ENCODE measurements around the gene OR4D5.

Gene OR4D5

DNA sequence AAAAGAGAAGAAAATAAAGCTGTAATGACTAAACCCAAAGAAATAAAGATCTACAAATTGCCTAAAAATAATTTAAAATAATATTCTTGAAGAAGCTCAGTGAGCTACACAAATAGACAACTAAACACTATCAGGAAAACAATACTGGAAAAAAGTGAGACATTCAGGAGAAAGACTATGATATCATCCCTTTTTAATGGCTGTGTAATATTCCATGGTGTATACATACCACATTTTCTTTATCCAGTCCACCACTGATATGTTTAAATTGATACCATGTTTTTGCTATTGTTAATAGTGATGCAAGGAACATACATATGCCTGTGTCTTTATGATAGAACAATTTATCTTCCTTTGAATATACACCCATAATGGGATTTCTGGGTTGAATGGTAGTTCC, 17.3 kb downstream of the OR4D5 start:
- Histone ChIP-seq H2BK15ac (ENCODE audit: low read depth, poor library complexity, severe bottlenecking) (no peak overlapping the region), H3K27me3 (ENCODE audit: control insufficient read depth in 1 of 2, insufficient read depth in 1 of 2, low read length in 2 of 2) (no peaks in the 10 kb centered on the region), H3K9me3 (ENCODE audit: control insufficient read depth, low read length) (peaks cover 6% of the 10 kb centered on the region), H3K9ac (ENCODE audit: low read length) (no peak overlapping the region), H3K4me3 (ENCODE audit: insufficient read depth in 1 of 2, low read depth in 1 of 2, low read length in 2 of 2) (no peak overlapping the region), H2BK120ac (ENCODE audit: low read depth, low read length) (no peak overlapping the region), H3K4me1 (ENCODE audit: control insufficient read depth, insufficient read depth, low read depth, low read length) (no peaks in the 10 kb centered on the region), H3K4ac (ENCODE audit: low read depth in 1 of 2, low read length in 2 of 2) (no peak overlapping the region), H3K18ac (ENCODE audit: low read depth in 1 of 2, low read length in 2 of 2) (no peak overlapping the region), H3K79me1 (replicated peaks; ENCODE audit: low read length, poor library complexity, severe bottlenecking) (no peaks in the 10 kb centered on the region), H4K8ac (ENCODE audit: low read length) (no peak overlapping the region), H3K23ac (ENCODE audit: low read length in 2 of 2) (no peak overlapping the region), H2AFZ (ENCODE audit: low read depth, low read length) (no peak overlapping the region), H3K4me2 (ENCODE audit: low read length, poor library complexity, severe bottlenecking) (no peak overlapping the region), H3K36me3 (ENCODE audit: control insufficient read depth in 1 of 2, insufficient read depth in 2 of 2, low read depth in 1 of 2, low read length in 2 of 2) (no peaks in the 10 kb centered on the region), H3K14ac (ENCODE audit: low read length in 2 of 2) (no peak overlapping the region), H2BK5ac (ENCODE audit: low read depth, low read length, poor library complexity, severe bottlenecking) (no peak overlapping the region), H2AK5ac (ENCODE audit: low read length, severe bottlenecking) (no peak overlapping the region), H2BK12ac (ENCODE audit: low read length in 2 of 2) (no peak overlapping the region), H3K27ac (ENCODE audit: low read length, poor library complexity, severe bottlenecking) (no peak overlapping the region), H4K91ac (ENCODE audit: low read length) (no peak overlapping the region)
- no peak for DNase-seq

DNA sequence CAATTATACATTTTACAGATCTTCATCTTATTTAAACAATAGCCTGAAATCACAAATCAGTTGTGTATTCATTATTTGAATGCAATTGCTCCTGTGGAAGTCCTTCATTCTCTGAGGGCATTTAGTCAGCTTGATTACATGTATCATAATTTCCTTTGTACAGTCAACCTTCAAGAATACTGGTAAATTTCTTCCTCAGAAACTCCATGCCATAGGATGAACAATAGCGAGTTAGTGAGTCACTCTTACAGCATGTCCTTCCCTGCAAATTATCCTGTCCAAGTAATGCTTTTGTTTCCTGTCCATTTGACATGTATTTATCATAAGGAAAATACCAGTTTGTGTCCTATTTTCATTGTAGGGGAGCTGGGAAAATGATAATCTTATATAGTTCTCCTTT, 34.4 kb downstream of the OR4D5 start:
- WGBS: 11% methylated on average over 1 of the region's 1 CpG
- H3K27ac ChIP-seq (ENCODE audit: low read length, poor library complexity, severe bottlenecking): no peak overlapping the region
- H3K9me3 ChIP-seq (ENCODE audit: control insufficient read depth, low read length): peaks cover 11% of the 10 kb centered on the region
- H3K79me1 ChIP-seq (replicated peaks; ENCODE audit: low read length, poor library complexity, severe bottlenecking): no peaks in the 10 kb centered on the region
- no peak overlapping the region for H4K91ac ChIP-seq (ENCODE audit: low read length)
- no peak overlapping the region for H4K8ac ChIP-seq (ENCODE audit: low read length)
- no peak overlapping the region for H2BK12ac ChIP-seq (ENCODE audit: low read length in 2 of 2)
- H3K4me3 ChIP-seq (ENCODE audit: insufficient read depth in 1 of 2, low read depth in 1 of 2, low read length in 2 of 2): no peak overlapping the region
- no peak overlapping the region for H3K18ac ChIP-seq (ENCODE audit: low read depth in 1 of 2, low read length in 2 of 2)
- DNase-seq: peak; percentile 5
- no peaks in the 10 kb centered on the region for H3K4me1 ChIP-seq (ENCODE audit: control insufficient read depth, insufficient read depth, low read depth, low read length)
- no peak overlapping the region for H3K4ac ChIP-seq (ENCODE audit: low read depth in 1 of 2, low read length in 2 of 2)
- no peak overlapping the region for H2AFZ ChIP-seq (ENCODE audit: low read depth, low read length)
- H3K4me2 ChIP-seq (ENCODE audit: low read length, poor library complexity, severe bottlenecking): no peak overlapping the region
- no peak overlapping the region for H3K23ac ChIP-seq (ENCODE audit: low read length in 2 of 2)
- H2BK5ac ChIP-seq (ENCODE audit: low read depth, low read length, poor library complexity, severe bottlenecking): no peak overlapping the region
- no peaks in the 10 kb centered on the region for H3K27me3 ChIP-seq (ENCODE audit: control insufficient read depth in 1 of 2, insufficient read depth in 1 of 2, low read length in 2 of 2)
- H2BK15ac ChIP-seq (ENCODE audit: low read depth, poor library complexity, severe bottlenecking): no peak overlapping the region
- no peak overlapping the region for H3K14ac ChIP-seq (ENCODE audit: low read length in 2 of 2)
- no peak overlapping the region for H2BK120ac ChIP-seq (ENCODE audit: low read depth, low read length)
- H3K9ac ChIP-seq (ENCODE audit: low read length): no peak overlapping the region
- no peaks in the 10 kb centered on the region for H3K36me3 ChIP-seq (ENCODE audit: control insufficient read depth in 1 of 2, insufficient read depth in 2 of 2, low read depth in 1 of 2, low read length in 2 of 2)
- H2AK5ac ChIP-seq (ENCODE audit: low read length, severe bottlenecking): no peak overlapping the region

DNA sequence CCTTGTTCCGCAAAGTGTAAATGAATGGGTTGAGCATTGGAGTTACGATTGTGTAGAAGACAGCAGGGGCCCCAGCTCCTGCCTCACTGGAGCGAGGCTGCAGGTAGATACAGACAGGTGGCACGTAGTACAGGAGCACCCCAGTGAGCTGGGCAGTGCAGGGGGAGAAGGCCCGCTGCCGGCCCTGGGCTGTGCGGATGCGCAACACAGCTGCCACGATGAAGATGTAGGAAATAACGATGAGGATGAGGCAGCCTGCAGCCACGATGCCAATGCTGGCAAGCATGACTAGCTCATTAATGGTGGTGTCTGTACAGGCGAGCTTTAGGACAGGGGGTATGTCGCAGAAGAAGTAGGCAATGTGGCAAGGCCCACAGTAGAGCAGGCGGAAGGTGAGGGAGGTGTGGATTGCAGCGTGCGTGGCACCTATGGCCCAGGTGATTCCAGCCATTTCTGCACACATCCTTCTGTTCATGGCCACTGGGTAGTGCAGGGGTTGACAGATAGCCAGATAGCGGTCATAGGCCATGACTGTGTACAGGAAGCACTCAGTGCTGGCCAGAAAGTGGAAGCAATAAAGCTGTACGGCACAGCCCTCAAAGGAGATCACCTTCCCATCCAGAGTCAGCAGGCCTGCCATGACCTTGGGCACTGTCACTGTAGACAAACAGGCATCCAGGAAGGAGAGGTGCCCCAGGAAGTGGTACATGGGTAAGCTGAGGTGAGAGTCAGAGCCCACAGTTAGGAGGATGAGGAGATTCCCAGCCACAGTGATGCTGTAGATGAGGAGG, 37.5 kb downstream of the OR4D5 start:
- H3K18ac ChIP-seq (ENCODE audit: low read depth in 1 of 2, low read length in 2 of 2): no peak overlapping the region
- H3K9me3 ChIP-seq (ENCODE audit: control insufficient read depth, low read length): no peaks in the 10 kb centered on the region
- no peak overlapping the region for H2BK12ac ChIP-seq (ENCODE audit: low read length in 2 of 2)
- H2BK5ac ChIP-seq (ENCODE audit: low read depth, low read length, poor library complexity, severe bottlenecking): no peak overlapping the region
- DNase-seq: no peak
- no peak overlapping the region for H3K9ac ChIP-seq (ENCODE audit: low read length)
- no peak overlapping the region for H3K4me2 ChIP-seq (ENCODE audit: low read length, poor library complexity, severe bottlenecking)
- H3K23ac ChIP-seq (ENCODE audit: low read length in 2 of 2): no peak overlapping the region
- no peaks in the 10 kb centered on the region for H3K4me1 ChIP-seq (ENCODE audit: control insufficient read depth, insufficient read depth, low read depth, low read length)
- WGBS: 86% methylated on average over 18 of the region's 18 CpGs
- H3K4ac ChIP-seq (ENCODE audit: low read depth in 1 of 2, low read length in 2 of 2): no peak overlapping the region
- no peak overlapping the region for H3K27ac ChIP-seq (ENCODE audit: low read length, poor library complexity, severe bottlenecking)
- H3K4me3 ChIP-seq (ENCODE audit: insufficient read depth in 1 of 2, low read depth in 1 of 2, low read length in 2 of 2): no peak overlapping the region
- H3K14ac ChIP-seq (ENCODE audit: low read length in 2 of 2): peak overlapping the region in 1 of 2 experiments; percentile 22
- no peak overlapping the region for H2AK5ac ChIP-seq (ENCODE audit: low read length, severe bottlenecking)
- no peaks in the 10 kb centered on the region for H3K27me3 ChIP-seq (ENCODE audit: control insufficient read depth in 1 of 2, insufficient read depth in 1 of 2, low read length in 2 of 2)
- no peak overlapping the region for H2AFZ ChIP-seq (ENCODE audit: low read depth, low read length)
- H2BK120ac ChIP-seq (ENCODE audit: low read depth, low read length): no peak overlapping the region
- no peaks in the 10 kb centered on the region for H3K36me3 ChIP-seq (ENCODE audit: control insufficient read depth in 1 of 2, insufficient read depth in 2 of 2, low read depth in 1 of 2, low read length in 2 of 2)
- H2BK15ac ChIP-seq (ENCODE audit: low read depth, poor library complexity, severe bottlenecking): no peak overlapping the region
- H3K79me1 ChIP-seq (replicated peaks; ENCODE audit: low read length, poor library complexity, severe bottlenecking): no peaks in the 10 kb centered on the region
- no peak overlapping the region for H4K8ac ChIP-seq (ENCODE audit: low read length)
- no peak overlapping the region for H4K91ac ChIP-seq (ENCODE audit: low read length)

DNA sequence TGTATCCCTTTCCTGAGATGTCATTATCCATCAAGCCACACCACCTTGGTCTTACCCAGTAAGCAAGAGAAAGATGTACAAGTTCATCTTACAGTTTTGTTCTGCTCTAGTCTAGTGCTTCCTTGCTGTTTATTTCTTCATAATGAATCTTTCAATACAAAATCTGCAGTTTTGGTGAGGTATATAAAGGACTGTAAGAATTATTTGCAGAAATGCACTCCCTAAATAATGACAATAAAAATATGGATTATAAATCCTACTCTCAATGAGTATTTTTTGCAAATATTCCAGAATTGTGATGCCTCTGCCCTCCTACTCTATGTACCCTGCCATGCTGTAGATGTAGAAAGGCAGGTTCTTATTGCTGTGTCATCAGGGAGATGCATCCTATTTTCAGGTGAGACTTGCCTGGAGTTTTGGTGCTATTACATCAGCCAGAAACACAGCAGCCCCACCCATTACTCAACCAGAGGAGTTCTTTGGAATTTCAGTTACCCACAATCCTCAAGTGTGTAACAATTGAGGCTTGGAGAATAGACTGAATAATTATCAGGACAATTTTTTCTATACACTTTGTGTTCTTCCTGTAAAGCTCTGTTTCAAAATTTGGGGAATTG, 38.4 kb downstream of the OR4D5 start, which contains the start of gene OR10S1:
Gene OR10S1, minus strand, starts transcription at position 51 of the 617 bp plus-strand sequence. CDS start 117 bp downstream, outside the sequence.
- no peak within 1 kb of the TSS for H2BK12ac ChIP-seq (ENCODE audit: low read length in 2 of 2)
- no peak within 1 kb of the TSS for H3K23ac ChIP-seq (ENCODE audit: low read length in 2 of 2)
- no peaks in the 10 kb centered on the region for H3K27me3 ChIP-seq (ENCODE audit: control insufficient read depth in 1 of 2, insufficient read depth in 1 of 2, low read length in 2 of 2)
- H3K14ac ChIP-seq (ENCODE audit: low read length in 2 of 2): peak within 1 kb of the TSS in 1 of 2 experiments; percentile 22
- H3K79me1 ChIP-seq (replicated peaks; ENCODE audit: low read length, poor library complexity, severe bottlenecking): no peaks in the 10 kb centered on the region
- H3K36me3 ChIP-seq (ENCODE audit: control insufficient read depth in 1 of 2, insufficient read depth in 2 of 2, low read depth in 1 of 2, low read length in 2 of 2): no peaks in the 10 kb centered on the region
- H4K91ac ChIP-seq (ENCODE audit: low read length): no peak within 1 kb of the TSS
- H2AK5ac ChIP-seq (ENCODE audit: low read length, severe bottlenecking): no peak within 1 kb of the TSS
- DNase-seq: no peak
- no peak within 1 kb of the TSS for H2BK15ac ChIP-seq (ENCODE audit: low read depth, poor library complexity, severe bottlenecking)
- no peak within 1 kb of the TSS for H2BK120ac ChIP-seq (ENCODE audit: low read depth, low read length)
- no peaks in the 10 kb centered on the region for H3K9me3 ChIP-seq (ENCODE audit: control insufficient read depth, low read length)
- H3K4ac ChIP-seq (ENCODE audit: low read depth in 1 of 2, low read length in 2 of 2): no peak within 1 kb of the TSS
- no peak within 1 kb of the TSS for H2AFZ ChIP-seq (ENCODE audit: low read depth, low read length)
- H3K18ac ChIP-seq (ENCODE audit: low read depth in 1 of 2, low read length in 2 of 2): no peak within 1 kb of the TSS
- H3K9ac ChIP-seq (ENCODE audit: low read length): no peak within 1 kb of the TSS
- H2BK5ac ChIP-seq (ENCODE audit: low read depth, low read length, poor library complexity, severe bottlenecking): no peak within 1 kb of the TSS
- no peak within 1 kb of the TSS for H3K27ac ChIP-seq (ENCODE audit: low read length, poor library complexity, severe bottlenecking)
- no peak within 1 kb of the TSS for H3K4me3 ChIP-seq (ENCODE audit: insufficient read depth in 1 of 2, low read depth in 1 of 2, low read length in 2 of 2)
- H3K4me1 ChIP-seq (ENCODE audit: control insufficient read depth, insufficient read depth, low read depth, low read length): no peaks in the 10 kb centered on the region
- no peak within 1 kb of the TSS for H3K4me2 ChIP-seq (ENCODE audit: low read length, poor library complexity, severe bottlenecking)
- no peak within 1 kb of the TSS for H4K8ac ChIP-seq (ENCODE audit: low read length)

Data from mesenchymal stem cell (in vitro differentiated cells and primary cell).